Keratinocyte (primary cell): ENCODE measurements around the gene TMEM109.

Experiments used
- EZH2 ChIP-seq: IDR thresholded peaks from one replicate; pipeline ENCODE4 v1.6.1; 2012; ENCODE audit warnings: inconsistent platforms, mild to moderate bottlenecking, low read length, moderate library complexity
- TF ChIP-seq, protein P1 (sequence below), 3 experiments: IDR thresholded peaks in 1 of 3; conservative IDR thresholded peaks in 1 of 3; optimal IDR thresholded peaks in 1 of 3; 2 replicates in 2 of 3; 3 replicates in 1 of 3; pipeline versions ENCODE3 to v1.5.1; 2011; ENCODE audit warnings: low read length in 3 of 3, mild to moderate bottlenecking in 3 of 3, moderate library complexity in 2 of 3, control low read depth in 1 of 3, inconsistent platforms in 1 of 3; ENCODE audit not compliant: insufficient read depth in 2 of 3; ENCODE audit errors: extremely low read depth in 1 of 3

DNA sequence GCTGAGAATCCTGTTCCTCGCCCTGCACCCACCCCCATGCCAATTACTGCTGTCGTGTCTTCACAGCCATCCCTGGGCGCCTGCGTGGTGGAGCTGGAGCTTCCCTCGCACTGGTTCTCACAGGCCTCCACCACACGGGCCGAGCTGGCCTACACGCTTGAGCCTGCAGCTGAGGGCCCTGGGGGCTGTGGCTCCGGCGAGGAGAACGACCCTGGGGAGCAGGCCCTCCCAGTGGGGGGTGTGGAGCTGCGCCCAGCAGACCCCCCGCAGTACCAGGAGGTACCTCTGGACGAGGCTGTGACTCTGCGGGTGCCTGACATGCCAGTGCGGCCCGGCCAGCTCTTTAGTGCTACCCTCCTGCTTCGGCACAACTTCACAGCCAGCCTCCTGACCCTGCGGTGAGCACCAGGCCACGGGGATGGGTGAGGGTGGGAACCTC, 14.6 kb downstream of the TMEM109 start:
- TF ChIP-seq, protein P1, sequence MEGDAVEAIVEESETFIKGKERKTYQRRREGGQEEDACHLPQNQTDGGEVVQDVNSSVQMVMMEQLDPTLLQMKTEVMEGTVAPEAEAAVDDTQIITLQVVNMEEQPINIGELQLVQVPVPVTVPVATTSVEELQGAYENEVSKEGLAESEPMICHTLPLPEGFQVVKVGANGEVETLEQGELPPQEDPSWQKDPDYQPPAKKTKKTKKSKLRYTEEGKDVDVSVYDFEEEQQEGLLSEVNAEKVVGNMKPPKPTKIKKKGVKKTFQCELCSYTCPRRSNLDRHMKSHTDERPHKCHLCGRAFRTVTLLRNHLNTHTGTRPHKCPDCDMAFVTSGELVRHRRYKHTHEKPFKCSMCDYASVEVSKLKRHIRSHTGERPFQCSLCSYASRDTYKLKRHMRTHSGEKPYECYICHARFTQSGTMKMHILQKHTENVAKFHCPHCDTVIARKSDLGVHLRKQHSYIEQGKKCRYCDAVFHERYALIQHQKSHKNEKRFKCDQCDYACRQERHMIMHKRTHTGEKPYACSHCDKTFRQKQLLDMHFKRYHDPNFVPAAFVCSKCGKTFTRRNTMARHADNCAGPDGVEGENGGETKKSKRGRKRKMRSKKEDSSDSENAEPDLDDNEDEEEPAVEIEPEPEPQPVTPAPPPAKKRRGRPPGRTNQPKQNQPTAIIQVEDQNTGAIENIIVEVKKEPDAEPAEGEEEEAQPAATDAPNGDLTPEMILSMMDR (optimal IDR thresholded peaks at IDR 0.05 in 1 of 3, IDR thresholded peaks at IDR 0.05 in 1 of 3, conservative IDR thresholded peaks at IDR 0.05 in 1 of 3; ENCODE audit: extremely low read depth in 1 of 3, insufficient read depth in 2 of 3, low read length in 3 of 3): no peak
- no peak for TF ChIP-seq EZH2
